K562 (cell line): ENCODE measurements around the gene YTHDC1. TPM values are rescaled to one million over a fixed set of nuclear protein-coding genes. Genes with fewer than 3 reads are reported as not detected.

Experiments used
- CHAMP1 ChIP-seq: fragments of 450-650 bp; IDR thresholded peaks from 2 replicates; pipeline ENCODE4 v1.6.1; 2016; ENCODE audit warnings: mild to moderate bottlenecking
- DEAF1 ChIP-seq: fragments of 450-650 bp; formaldehyde crosslinking; IDR thresholded peaks from 2 replicates; pipeline ENCODE4 v1.4.0; 2020; ENCODE audit warnings: mild to moderate bottlenecking, moderate library complexity
- MLLT1 ChIP-seq, 2 experiments: fragments of 450-650 bp; IDR thresholded peaks; 2 replicates each; pipeline ENCODE4 v1.6.1; 2016
- polyA plus RNA-seq, 8 experiments: library from polyadenylated mRNA; depleted of rRNA in 4 of 8; stranded (reverse) in 5 of 8; unstranded in 3 of 8; fragments of >200 nt; fragmentation: Nextera tagmentation in 2 of 8; fragmentation: Illumina TruSeq in 1 of 8; extraction: Ambion mirVana in 2 of 8; extraction: Trizol in 1 of 8; gene quantifications; 2 replicates each; pipeline versions ENCODE4 v1.2.1 to v1.2.3, GENCODE V29; 2011 to 2014; ENCODE audit warnings: inconsistent platforms in 1 of 8, missing spikeins in 1 of 8
- total RNA-seq, 7 experiments: library from RNA; depleted of rRNA in 6 of 7; stranded (reverse); fragments of >200 nt in 6 of 7; fragmentation: Illumina TruSeq in 2 of 7; extraction: Trizol in 2 of 7; gene quantifications; 2 replicates each; pipeline versions ENCODE4 v1.2.1 to v1.2.3, GENCODE V29; 2011 to 2021; ENCODE audit warnings: low replicate concordance in 1 of 7

YTHDC1 gene
- total and polyA plus RNA-seq, 9 of the 15 experiments (the other 6 are each of a cell fraction or from before 2014, with no cell fraction given) = 9.8 to 65.4 (median 51.7) TPM

- TF ChIP-seq DEAF1 (CRISPR knock-in tag) = peak; percentile 71
- TF ChIP-seq MLLT1 (IDR thresholded peaks at IDR 0.05) = no peak
- peak; percentile 19; the same call in 1 of the 2 replicates for TF ChIP-seq CHAMP1
These were observed 78.0 kb downstream of the YTHDC1 start (continued) for GRCh38 chr4:68271851-68272357.
